ENCODE results near the gene PLA2G2C.

PLA2G2C gene

DNA sequence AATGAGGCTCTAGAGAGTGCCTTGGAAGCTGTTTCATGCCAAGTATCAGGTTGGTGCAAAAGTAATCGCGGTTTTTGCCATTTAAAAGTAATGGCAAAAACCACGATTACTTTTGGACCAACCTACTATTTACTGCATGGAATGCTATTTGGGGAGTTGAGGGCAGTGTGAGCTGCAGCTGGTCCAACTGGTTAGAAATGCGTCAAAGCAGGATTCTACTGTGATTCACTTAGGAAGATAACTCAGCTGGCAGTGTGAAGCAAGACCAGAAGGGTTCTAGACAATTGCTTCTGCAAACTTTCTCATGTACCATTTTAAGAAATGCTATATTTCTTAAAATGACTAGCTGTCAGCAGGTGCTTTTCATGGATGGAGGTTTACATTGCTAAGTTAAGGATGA lies 21.2 kb upstream of the PLA2G2C start (continued):
- no peak for TF ChIP-seq ZNF223 (tag by site-specific recombination; IDR thresholded peaks at IDR 0.05)

GRCh38 chr1:20202166-20202565 lies 15.8 kb upstream of the PLA2G2C start:
- TF ChIP-seq ZNF76 (tag by site-specific recombination; IDR thresholded peaks at IDR 0.05; ENCODE audit: borderline replicate concordance, low read depth) (no peak), REPIN1 (tag by site-specific recombination; IDR thresholded peaks at IDR 0.05; ENCODE audit: low read depth) (no peak), ZNF776 (tag by site-specific recombination; IDR thresholded peaks at IDR 0.05; ENCODE audit: borderline replicate concordance) (no peak), ZBTB8A (tag by site-specific recombination; IDR thresholded peaks at IDR 0.05) (no peak), PRDM1 (tag by site-specific recombination; IDR thresholded peaks at IDR 0.05) (no peak), PBX3 (CRISPR knock-in tag; IDR thresholded peaks at IDR 0.05) (no peak), ZNF239 (tag by site-specific recombination; IDR thresholded peaks at IDR 0.05) (no peak), SP7 (tag by site-specific recombination; IDR thresholded peaks at IDR 0.05) (no peak), ZNF169 (tag by site-specific recombination; IDR thresholded peaks at IDR 0.05) (no peak), MZF1 (tag by site-specific recombination; IDR thresholded peaks at IDR 0.05; ENCODE audit: borderline replicate concordance) (no peak), ELK4 (IDR thresholded peaks at IDR 0.05; ENCODE audit: borderline replicate concordance, low read depth, low read length) (no peak), BCL11B (tag by site-specific recombination; IDR thresholded peaks at IDR 0.05; ENCODE audit: low read depth) (no peak), GLI2 (tag by site-specific recombination; IDR thresholded peaks at IDR 0.05; ENCODE audit: borderline replicate concordance, low read depth) (no peak)
- TF ChIP-seq, protein P1, sequence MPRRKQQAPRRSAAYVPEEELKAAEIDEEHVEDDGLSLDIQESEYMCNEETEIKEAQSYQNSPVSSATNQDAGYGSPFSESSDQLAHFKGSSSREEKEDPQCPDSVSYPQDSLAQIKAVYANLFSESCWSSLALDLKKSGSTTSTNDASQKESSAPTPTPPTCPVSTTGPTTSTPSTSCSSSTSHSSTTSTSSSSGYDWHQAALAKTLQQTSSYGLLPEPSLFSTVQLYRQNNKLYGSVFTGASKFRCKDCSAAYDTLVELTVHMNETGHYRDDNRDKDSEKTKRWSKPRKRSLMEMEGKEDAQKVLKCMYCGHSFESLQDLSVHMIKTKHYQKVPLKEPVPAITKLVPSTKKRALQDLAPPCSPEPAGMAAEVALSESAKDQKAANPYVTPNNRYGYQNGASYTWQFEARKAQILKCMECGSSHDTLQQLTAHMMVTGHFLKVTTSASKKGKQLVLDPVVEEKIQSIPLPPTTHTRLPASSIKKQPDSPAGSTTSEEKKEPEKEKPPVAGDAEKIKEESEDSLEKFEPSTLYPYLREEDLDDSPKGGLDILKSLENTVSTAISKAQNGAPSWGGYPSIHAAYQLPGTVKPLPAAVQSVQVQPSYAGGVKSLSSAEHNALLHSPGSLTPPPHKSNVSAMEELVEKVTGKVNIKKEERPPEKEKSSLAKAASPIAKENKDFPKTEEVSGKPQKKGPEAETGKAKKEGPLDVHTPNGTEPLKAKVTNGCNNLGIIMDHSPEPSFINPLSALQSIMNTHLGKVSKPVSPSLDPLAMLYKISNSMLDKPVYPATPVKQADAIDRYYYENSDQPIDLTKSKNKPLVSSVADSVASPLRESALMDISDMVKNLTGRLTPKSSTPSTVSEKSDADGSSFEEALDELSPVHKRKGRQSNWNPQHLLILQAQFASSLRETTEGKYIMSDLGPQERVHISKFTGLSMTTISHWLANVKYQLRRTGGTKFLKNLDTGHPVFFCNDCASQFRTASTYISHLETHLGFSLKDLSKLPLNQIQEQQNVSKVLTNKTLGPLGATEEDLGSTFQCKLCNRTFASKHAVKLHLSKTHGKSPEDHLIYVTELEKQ (tag by site-specific recombination; IDR thresholded peaks at IDR 0.05; ENCODE audit: borderline replicate concordance): no peak
- ChIA-PET POLR2A (no interaction called here), CTCF (interaction anchor here (0.9 kb wide), 1 partner anchor 10 kb away, joined by 4 read pairs; no protein-coding TSS in a partner anchor)
- no peaks in the 10 kb centered on the region for H3K36me3 ChIP-seq (ENCODE audit: control insufficient read depth in 2 of 2, insufficient read depth in 1 of 2, low read length in 2 of 2)
- no peak overlapping the region for H3K4me3 ChIP-seq (ENCODE audit: low read depth, low read length)
- no peaks in the 10 kb centered on the region for H3K9me3 ChIP-seq (ENCODE audit: control insufficient read depth, insufficient read depth, low read depth, low read length)
- H3K4me1 ChIP-seq (ENCODE audit: control insufficient read depth, insufficient read depth, low read length): no peaks in the 10 kb centered on the region
- no peak overlapping the region for H3K27ac ChIP-seq (ENCODE audit: extremely low read depth, low read depth, low read length)

GRCh38 chr1:20200966-20201365 lies 14.6 kb upstream of the PLA2G2C start:
- H3K4me1 ChIP-seq (ENCODE audit: control insufficient read depth, insufficient read depth, low read length): no peaks in the 10 kb centered on the region
- no peaks in the 10 kb centered on the region for H3K9me3 ChIP-seq (ENCODE audit: control insufficient read depth, insufficient read depth, low read depth, low read length)
- no peak overlapping the region for H3K27ac ChIP-seq (ENCODE audit: extremely low read depth, low read depth, low read length)
- H3K36me3 ChIP-seq (ENCODE audit: control insufficient read depth in 2 of 2, insufficient read depth in 1 of 2, low read length in 2 of 2): no peaks in the 10 kb centered on the region
- TF ChIP-seq ZNF404 (tag by site-specific recombination; IDR thresholded peaks at IDR 0.05) (no peak), CTCF (tag by site-specific recombination; IDR thresholded peaks at IDR 0.05) (no peak), ZNF211 (tag by site-specific recombination; IDR thresholded peaks at IDR 0.05; ENCODE audit: low read depth) (no peak), ZSCAN16 (tag by site-specific recombination; IDR thresholded peaks at IDR 0.05) (no peak), ZNF138 (tag by site-specific recombination; IDR thresholded peaks at IDR 0.05; ENCODE audit: borderline replicate concordance) (no peak), ZNF670 (tag by site-specific recombination; IDR thresholded peaks at IDR 0.05; ENCODE audit: low read depth) (no peak), FEZF1 (tag by site-specific recombination; IDR thresholded peaks at IDR 0.05) (no peak)
- POLR2A ChIA-PET: no interaction called here
- CTCF ChIA-PET: interaction anchor here (0.6 to 1.9 kb wide), 5 partner anchors 12 to 301 kb away, joined by 3 to 8 read pairs (median 4); no protein-coding TSS in a partner anchor
- H3K4me3 ChIP-seq (ENCODE audit: low read depth, low read length): no peak overlapping the region

Measured in HEK293 (cell line).